Natural killer cell (primary cell): Measurements from ENCODE around the gene FCHO1. TPM values are rescaled to one million over a fixed set of nuclear protein-coding genes. Genes with fewer than 3 reads are reported as not detected.

ENCODE experiments used
- ATAC-seq, 3 donors: fragments of 150-1000 bp in 2 of 3; fragments of 200-7000 bp in 1 of 3; cut with Tn5 transposase; 1 replicate in 1 of 3; 2 replicates in 2 of 3; pipeline ENCODE4 v1.10.0; 2021; ENCODE audit warnings: mild to moderate bottlenecking in 2 of 3, moderate library complexity in 2 of 3
- DNase-seq, 2 donors: peaks; one replicate each; pipeline versions ENCODE4 v3.0.0 to v3.0.0-alpha.2; 2013 to 2021; ENCODE audit warnings: mixed read lengths in 1 of 2
- H3K27ac ChIP-seq: one replicate; pipeline ENCODE4 v1.5.1; 2013; ENCODE audit warnings: mild to moderate bottlenecking, low read length
- H3K27me3 ChIP-seq: one replicate; pipeline ENCODE4 v1.6.1; 2013; ENCODE audit warnings: low read length; ENCODE audit not compliant: control insufficient read depth, insufficient read depth
- H3K36me3 ChIP-seq: one replicate; pipeline ENCODE4 v1.6.1; 2013; ENCODE audit warnings: low read length; ENCODE audit not compliant: control insufficient read depth, insufficient read depth
- H3K4me1 ChIP-seq: one replicate; pipeline ENCODE4 v1.6.1; 2013; ENCODE audit warnings: low read length; ENCODE audit not compliant: control insufficient read depth, insufficient read depth
- H3K4me3 ChIP-seq: one replicate; pipeline ENCODE4 v1.5.1; 2013; ENCODE audit warnings: low read length
- H3K9me3 ChIP-seq: one replicate; pipeline ENCODE4 v1.6.1; 2013; ENCODE audit warnings: low read length; ENCODE audit not compliant: control insufficient read depth, insufficient read depth
- H3K27ac Mint-ChIP-seq, 2 donors: one replicate each; pipeline ENCODE4 v1.8.0; 2022; ENCODE audit warnings: mild to moderate bottlenecking in 2 of 2, mixed read lengths in 2 of 2, moderate library complexity in 1 of 2
- H3K27me3 Mint-ChIP-seq, 2 donors: one replicate each; pipeline ENCODE4 v1.8.0; 2022; ENCODE audit warnings: low read depth in 2 of 2, mixed read lengths in 2 of 2
- H3K36me3 Mint-ChIP-seq: one replicate; pipeline ENCODE4 v1.8.0; 2022; ENCODE audit warnings: mixed read lengths
- H3K4me1 Mint-ChIP-seq, 2 donors: one replicate each; pipeline ENCODE4 v1.8.0; 2022; ENCODE audit warnings: mixed read lengths in 2 of 2
- H3K4me3 Mint-ChIP-seq: one replicate; pipeline ENCODE4 v1.8.0; 2022; ENCODE audit warnings: mild to moderate bottlenecking, moderate library complexity, mixed read lengths
- H3K9me3 Mint-ChIP-seq, 2 donors: one replicate each; pipeline ENCODE4 v1.8.0; 2022; ENCODE audit warnings: mixed read lengths in 2 of 2
- CTCF ChIP-seq: fragments of 200-600 bp; IDR thresholded peaks from one replicate; pipeline ENCODE4 v1.8.0; 2022; ENCODE audit warnings: antibody characterized with exemption
- WGBS: methylation state at CpG from one replicate; pipeline ENCODE4 v1.1.7; 2013; ENCODE audit warnings: missing lambda C conversion rate; ENCODE audit not compliant: insufficient coverage; 5-methylcytosine and 5-hydroxymethylcytosine counted together
- intact Hi-C: fragments of 100-400 bp; cut with micrococcal nuclease; formaldehyde crosslinking; loops from one replicate; pipeline ENCODE4 v1.14.2; 2022
- total RNA-seq, 4 donors: library from RNA; stranded (reverse); fragments of 120-200 nt in 1 of 4; gene quantifications; one replicate each; pipeline versions ENCODE4 v1.2.3 to v1.2.4, GENCODE V29; 2013 to 2022

FCHO1 gene
- total RNA-seq, 3 donors from 2014 or later (not counting 1 experiment from before 2014, with no cell fraction given), result 56.1 to 67.7 (median 66.5) TPM

GRCh38 chr19:17711851-17712250 lies 39.4 kb upstream of the FCHO1 start:
- Mint-ChIP-seq H3K27me3 (no peaks in the 10 kb centered on the region), H3K27ac (no peak overlapping the region), H3K36me3 (no peaks in the 10 kb centered on the region), H3K9me3 (no peaks in the 10 kb centered on the region), H3K4me3 (no peak overlapping the region), H3K4me1 (no peaks in the 10 kb centered on the region)
- no peak overlapping the region for H3K27ac ChIP-seq
- H3K36me3 ChIP-seq, result no peaks in the 10 kb centered on the region
- H3K27me3 ChIP-seq, result no peaks in the 10 kb centered on the region
- intact Hi-C loops, result no loop called here
- 89% methylated on average over 6 of the region's 6 CpGs for WGBS
- DNase-seq (no peak), ATAC-seq (no peak)
- no peaks in the 10 kb centered on the region for H3K9me3 ChIP-seq
- no peak overlapping the region for H3K4me3 ChIP-seq
- H3K4me1 ChIP-seq, result no peaks in the 10 kb centered on the region
- no peak for TF ChIP-seq CTCF

- intact Hi-C loops, result no loop called here
- ATAC-seq (no peak), DNase-seq (no peak)
- Histone ChIP-seq H3K4me1 (peaks cover 30% of the 10 kb centered on the region), H3K36me3 (peaks cover under 1% of the 10 kb centered on the region), H3K27ac (no peak overlapping the region), H3K4me3 (no peak overlapping the region), H3K9me3 (no peaks in the 10 kb centered on the region), H3K27me3 (no peaks in the 10 kb centered on the region)
- Mint-ChIP-seq H3K27me3 (peaks cover 0 to 3% of the 10 kb centered on the region in 2 donors), H3K36me3 (no peaks in the 10 kb centered on the region), H3K27ac (no peak overlapping the region), H3K4me1 (peaks cover 21 to 23% of the 10 kb centered on the region in 2 donors), H3K9me3 (no peaks in the 10 kb centered on the region), H3K4me3 (no peak overlapping the region)
- 97% methylated on average over 4 of the region's 4 CpGs for WGBS
- TF ChIP-seq CTCF, result no peak
Measured at GRCh38 chr19:17716309-17716929, 34.9 kb upstream of the FCHO1 start.

- Mint-ChIP-seq H3K36me3 (no peaks in the 10 kb centered on the region), H3K27ac (peak overlapping the region in 1 of 2 donors; percentile 86), H3K4me3 (peak overlapping the region; percentile 84), H3K9me3 (no peaks in the 10 kb centered on the region), H3K4me1 (peaks cover 25 to 39% of the 10 kb centered on the region in 2 donors), H3K27me3 (peaks cover 0 to 3% of the 10 kb centered on the region in 2 donors)
- H3K27ac ChIP-seq, result no peak overlapping the region
- H3K27me3 ChIP-seq, result no peaks in the 10 kb centered on the region
- ATAC-seq (no peak), DNase-seq (no peak)
- no peak overlapping the region for H3K4me3 ChIP-seq
- intact Hi-C loops, result no loop called here
- H3K9me3 ChIP-seq, result no peaks in the 10 kb centered on the region
- H3K36me3 ChIP-seq, result peaks cover 7% of the 10 kb centered on the region
- no peak for TF ChIP-seq CTCF
- WGBS, result 90% methylated on average over 2 of the region's 4 CpGs
- H3K4me1 ChIP-seq, result peaks cover 40% of the 10 kb centered on the region
Measured at GRCh38 chr19:17718550-17718946, 32.7 kb upstream of the FCHO1 start.
